WI38 (cell line): ENCODE data around the gene TRRAP.

Experiments
- H3K4me3 ChIP-seq: 2 replicates; pipeline ENCODE4 v1.5.1; 2011; ENCODE audit warnings: low read depth, mild to moderate bottlenecking, control low read depth, low read length
- CTCF ChIP-seq: IDR thresholded peaks from 2 replicates; pipeline ENCODE4 v1.5.1; 2012; ENCODE audit warnings: low read depth, mild to moderate bottlenecking, control low read depth, low read length

Gene TRRAP

DNA sequence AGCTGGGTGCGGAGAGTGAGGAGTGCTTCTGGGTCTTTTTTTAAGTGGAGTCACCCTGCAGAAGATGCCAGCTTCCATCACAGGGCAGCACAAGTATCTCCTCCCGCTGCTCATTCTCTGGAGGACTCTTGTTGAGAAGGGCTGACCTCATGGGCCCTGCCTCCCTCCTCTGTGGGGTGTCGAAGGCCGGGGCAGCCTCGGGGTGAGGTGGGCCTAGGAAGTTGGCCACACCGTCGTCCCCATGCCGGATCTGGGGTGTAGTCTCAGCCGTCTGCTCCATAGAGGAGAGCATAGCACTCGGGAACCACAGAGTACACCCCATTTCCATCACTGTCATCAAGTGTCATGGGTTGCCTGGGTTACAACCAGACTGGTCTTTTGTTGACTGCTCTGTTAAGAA lies 85.0 kb downstream of the TRRAP start:
- no peak for TF ChIP-seq CTCF
- H3K4me3 ChIP-seq, result no peak overlapping the region

DNA sequence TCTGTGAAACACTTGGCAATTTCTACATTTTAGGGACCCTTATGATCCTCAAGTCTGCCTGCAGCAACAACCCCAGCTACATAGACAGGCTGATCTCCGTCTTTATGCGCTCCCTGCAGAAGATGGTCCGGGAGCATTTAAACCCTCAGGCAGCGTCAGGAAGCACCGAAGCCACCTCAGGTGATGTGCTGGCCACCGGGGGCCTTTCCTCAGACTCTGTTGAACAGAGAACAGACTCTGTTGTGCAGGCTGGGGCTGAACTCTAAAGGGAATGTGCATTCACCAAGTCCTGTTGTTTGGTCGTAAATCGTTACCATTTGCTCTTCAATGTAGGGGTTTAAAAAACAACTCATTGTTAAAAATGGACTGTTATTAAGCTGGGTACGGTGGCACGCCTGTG lies 86.3 kb downstream of the TRRAP start:
- no peak overlapping the region for H3K4me3 ChIP-seq
- no peak for TF ChIP-seq CTCF

- TF ChIP-seq CTCF, result no peak
Measured at GRCh38 chr7:98968621-98969020, 90.3 kb downstream of the TRRAP start.

DNA sequence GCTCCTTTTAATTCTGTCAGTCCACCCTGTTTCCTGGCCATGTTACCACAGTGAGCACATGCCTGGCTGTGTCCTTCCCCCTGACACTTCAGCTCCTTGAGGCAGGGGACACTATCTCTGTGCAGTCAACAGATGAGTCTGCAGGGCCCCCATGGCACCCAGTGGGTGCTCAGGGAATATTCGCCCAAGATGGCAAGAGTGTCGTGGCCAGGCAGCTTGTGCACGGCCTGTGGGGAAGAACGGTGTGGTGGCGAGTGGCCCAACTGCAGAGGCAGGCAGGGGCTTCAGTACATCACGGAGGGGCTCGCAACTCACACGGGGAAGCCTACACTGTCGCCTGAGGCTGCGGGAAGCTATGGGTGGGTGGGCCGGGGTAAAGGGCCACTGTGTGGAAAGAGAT lies 91.1 kb downstream of the TRRAP start:
- TF ChIP-seq CTCF, result no peak
- no peak overlapping the region for H3K4me3 ChIP-seq

More at GRCh38 chr7:98968621-98969020, 90.3 kb downstream of the TRRAP start:
- H3K4me3 ChIP-seq, result no peak overlapping the region

- no peak overlapping the region for H3K4me3 ChIP-seq
- TF ChIP-seq CTCF, result no peak
Measured at GRCh38 chr7:98970016-98970615, 91.8 kb downstream of the TRRAP start.

- TF ChIP-seq CTCF, result no peak
- H3K4me3 ChIP-seq, result no peak overlapping the region
Measured at GRCh38 chr7:98970805-98971204, 92.5 kb downstream of the TRRAP start.

- TF ChIP-seq CTCF, result no peak
- H3K4me3 ChIP-seq, result no peak overlapping the region
Measured at GRCh38 chr7:98974205-98974604, 95.9 kb downstream of the TRRAP start.
